OCI-LY7 (cell line): Measurements from ENCODE around the gene NACAD. TPM values are rescaled to one million over a fixed set of nuclear protein-coding genes. Genes with fewer than 3 reads are reported as not detected.

Experiments used
- BruUV-seq: library from RNA; stranded (reverse); fragments of 400-500 nt; replicated peaks from 2 replicates; lab custom pipeline; 2021; lab: Mats Ljungman, UMichigan
- CTCF ChIA-PET: fragments of 300-600 bp; sonication (Branson Sonifier 250); formaldehyde crosslinking; loops from one replicate; lab custom pipeline; 2022; ENCODE audit warnings: antibody characterized with exemption; ENCODE audit not compliant: unreplicated experiment; lab: Charles Lee
- POLR2A ChIA-PET: fragments of 300-600 bp; sonication (Branson Sonifier 250); formaldehyde crosslinking; loops from one replicate; lab custom pipeline; 2022; ENCODE audit warnings: antibody characterized with exemption; lab: Charles Lee
- DNase-seq: peaks from one replicate; pipeline ENCODE4 v3.0.0-alpha.2; 2015; ENCODE audit warnings: low spot score
- H2AFZ ChIP-seq: fragments of 200-600 bp; sonication (generic), shearing (Covaris generic); 2 replicates; pipeline ENCODE4 v1.6.1; 2014; ENCODE audit warnings: mild to moderate bottlenecking, antibody characterized with exemption, low read length, moderate library complexity
- H3K27ac ChIP-seq: fragments of 200-600 bp; sonication (generic); 2 replicates; pipeline ENCODE4 v1.5.1; 2014; ENCODE audit warnings: mixed run types, low read depth, mild to moderate bottlenecking, moderate library complexity, low read length, inconsistent platforms; ENCODE audit not compliant: poor library complexity, severe bottlenecking
- H3K36me3 ChIP-seq: fragments of 200-600 bp; sonication (generic); 2 replicates; pipeline ENCODE4 v1.6.1; 2014; ENCODE audit warnings: mild to moderate bottlenecking, antibody characterized with exemption, low read length, moderate library complexity, mixed read lengths; ENCODE audit not compliant: insufficient read depth
- H3K4me1 ChIP-seq: fragments of 200-600 bp; sonication (generic); 2 replicates; pipeline ENCODE4 v1.5.1; 2014; ENCODE audit warnings: mild to moderate bottlenecking, low read length; ENCODE audit not compliant: insufficient read depth, poor library complexity, severe bottlenecking
- H3K4me2 ChIP-seq: fragments of 200-600 bp; sonication (generic); 2 replicates; pipeline ENCODE4 v1.6.1; 2014; ENCODE audit warnings: mild to moderate bottlenecking, low read length
- H3K4me3 ChIP-seq: fragments of 200-600 bp; sonication (generic); 2 replicates; pipeline ENCODE4 v1.5.1; 2014; ENCODE audit warnings: mild to moderate bottlenecking, low read depth, low read length; ENCODE audit not compliant: poor library complexity, severe bottlenecking
- H3K79me2 ChIP-seq: fragments of 200-600 bp; sonication (generic); 2 replicates; pipeline ENCODE4 v1.6.1; 2016; ENCODE audit warnings: low read depth, mild to moderate bottlenecking, low read length, moderate library complexity, mixed read lengths; ENCODE audit not compliant: insufficient read depth
- H3K9me2 ChIP-seq: fragments of 200-600 bp; sonication (generic); 2 replicates; pipeline ENCODE4 v1.6.1; 2016; ENCODE audit warnings: mild to moderate bottlenecking, low read length, mixed read lengths; ENCODE audit not compliant: insufficient read depth
- H3K9me3 ChIP-seq: fragments of 200-600 bp; sonication (generic); 2 replicates; pipeline ENCODE4 v1.6.1; 2014; ENCODE audit warnings: mild to moderate bottlenecking, mixed run types, low read length, mixed read lengths
- H4K20me1 ChIP-seq: fragments of 200-600 bp; sonication (generic); 2 replicates; pipeline ENCODE4 v1.6.1; 2014; ENCODE audit warnings: mild to moderate bottlenecking, antibody characterized with exemption, low read length, moderate library complexity, mixed read lengths; ENCODE audit not compliant: insufficient read depth
- EZH2phosphoT487 ChIP-seq: fragments of 200-600 bp; sonication (generic); IDR thresholded peaks from 2 replicates; pipeline ENCODE4 v1.6.1; 2018; ENCODE audit warnings: low read depth, borderline replicate concordance, mild to moderate bottlenecking, mixed run types, antibody characterized with exemption, low read length, moderate library complexity, mixed read lengths
- intact Hi-C: fragments of 100-400 bp; cut with micrococcal nuclease; formaldehyde crosslinking; loops from one replicate; pipeline ENCODE4 v1.10.0; 2022; ENCODE audit not compliant: unreplicated experiment
- total RNA-seq, 2 experiments: library from RNA; depleted of rRNA in 1 of 2; stranded (reverse); fragments of >200 nt in 1 of 2; shearing (Covaris generic) in 1 of 2; gene quantifications; 2 replicates each; pipeline ENCODE4 v1.2.3, GENCODE V29; 2014 to 2022
- TF ChIP-seq, protein P1 (sequence below): fragments of 200-600 bp; sonication (generic); conservative IDR thresholded peaks from 2 replicates; pipeline ENCODE4 v1.5.1; 2014; ENCODE audit warnings: mild to moderate bottlenecking, antibody characterized with exemption, low read length, moderate library complexity, mixed read lengths

NACAD gene
- total RNA-seq, 2 experiments from 2014 or later = not detected

DNA sequence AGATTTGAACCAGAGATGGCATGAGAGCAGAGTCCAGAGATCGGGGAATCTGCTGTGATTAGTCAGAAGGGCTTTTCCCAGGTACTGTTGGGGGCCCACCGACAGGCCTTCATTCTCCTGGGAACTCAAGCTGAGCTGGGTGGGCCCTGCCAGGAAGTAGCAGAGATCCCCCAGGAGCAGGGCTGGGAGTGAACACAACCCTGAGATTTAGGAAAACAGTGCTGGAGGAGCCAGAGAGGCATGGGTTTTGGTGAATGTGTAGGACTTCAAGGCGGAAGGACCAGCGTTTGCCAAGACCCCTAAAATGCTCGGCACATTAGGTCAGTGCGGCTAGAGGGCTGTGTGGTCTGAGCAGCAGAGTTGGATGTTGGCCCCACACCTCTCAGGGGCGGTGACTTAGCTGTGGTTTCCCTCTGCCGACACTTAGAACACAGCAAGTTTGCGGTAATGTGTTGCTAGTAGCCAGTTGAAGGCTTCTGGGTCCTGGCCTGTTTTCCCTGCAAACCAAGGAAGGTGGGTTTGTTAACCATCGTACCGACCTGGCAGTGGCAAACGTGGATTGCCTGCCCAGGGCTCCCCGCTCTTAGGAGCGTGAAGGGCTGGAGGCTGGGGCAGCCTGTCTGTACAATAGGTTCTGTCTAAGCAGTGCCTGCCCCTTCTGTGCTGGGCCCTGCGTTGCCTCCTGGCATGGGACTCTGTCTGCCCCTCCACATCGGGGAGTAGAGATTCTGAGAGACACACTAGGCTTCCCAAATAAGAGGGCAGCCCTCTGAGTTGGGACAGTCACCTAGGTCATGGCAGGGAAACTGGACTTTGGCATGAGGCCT, 14.0 kb downstream of the NACAD start:
- Histone ChIP-seq H3K79me2 (no peaks in the 10 kb centered on the region), H3K9me3 (no peaks in the 10 kb centered on the region), H3K4me1 (no peaks in the 10 kb centered on the region), H3K4me3 (no peak overlapping the region), H2AFZ (no peak overlapping the region), H4K20me1 (no peaks in the 10 kb centered on the region), H3K27ac (no peak overlapping the region), H3K9me2 (no peaks in the 10 kb centered on the region), H3K4me2 (no peak overlapping the region), H3K36me3 (peaks cover 82% of the 10 kb centered on the region)
- ChIA-PET CTCF (no interaction called here), POLR2A (no interaction called here)
- BruUV-seq = no TSS peak
- TF ChIP-seq, protein P1, sequence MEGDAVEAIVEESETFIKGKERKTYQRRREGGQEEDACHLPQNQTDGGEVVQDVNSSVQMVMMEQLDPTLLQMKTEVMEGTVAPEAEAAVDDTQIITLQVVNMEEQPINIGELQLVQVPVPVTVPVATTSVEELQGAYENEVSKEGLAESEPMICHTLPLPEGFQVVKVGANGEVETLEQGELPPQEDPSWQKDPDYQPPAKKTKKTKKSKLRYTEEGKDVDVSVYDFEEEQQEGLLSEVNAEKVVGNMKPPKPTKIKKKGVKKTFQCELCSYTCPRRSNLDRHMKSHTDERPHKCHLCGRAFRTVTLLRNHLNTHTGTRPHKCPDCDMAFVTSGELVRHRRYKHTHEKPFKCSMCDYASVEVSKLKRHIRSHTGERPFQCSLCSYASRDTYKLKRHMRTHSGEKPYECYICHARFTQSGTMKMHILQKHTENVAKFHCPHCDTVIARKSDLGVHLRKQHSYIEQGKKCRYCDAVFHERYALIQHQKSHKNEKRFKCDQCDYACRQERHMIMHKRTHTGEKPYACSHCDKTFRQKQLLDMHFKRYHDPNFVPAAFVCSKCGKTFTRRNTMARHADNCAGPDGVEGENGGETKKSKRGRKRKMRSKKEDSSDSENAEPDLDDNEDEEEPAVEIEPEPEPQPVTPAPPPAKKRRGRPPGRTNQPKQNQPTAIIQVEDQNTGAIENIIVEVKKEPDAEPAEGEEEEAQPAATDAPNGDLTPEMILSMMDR = no peak
- no peak for TF ChIP-seq EZH2phosphoT487
- intact Hi-C loops = loop anchor here (5.0 kb wide), 1 partner anchor 63 kb away; no protein-coding TSS in a partner anchor
- DNase-seq = no peak

DNA sequence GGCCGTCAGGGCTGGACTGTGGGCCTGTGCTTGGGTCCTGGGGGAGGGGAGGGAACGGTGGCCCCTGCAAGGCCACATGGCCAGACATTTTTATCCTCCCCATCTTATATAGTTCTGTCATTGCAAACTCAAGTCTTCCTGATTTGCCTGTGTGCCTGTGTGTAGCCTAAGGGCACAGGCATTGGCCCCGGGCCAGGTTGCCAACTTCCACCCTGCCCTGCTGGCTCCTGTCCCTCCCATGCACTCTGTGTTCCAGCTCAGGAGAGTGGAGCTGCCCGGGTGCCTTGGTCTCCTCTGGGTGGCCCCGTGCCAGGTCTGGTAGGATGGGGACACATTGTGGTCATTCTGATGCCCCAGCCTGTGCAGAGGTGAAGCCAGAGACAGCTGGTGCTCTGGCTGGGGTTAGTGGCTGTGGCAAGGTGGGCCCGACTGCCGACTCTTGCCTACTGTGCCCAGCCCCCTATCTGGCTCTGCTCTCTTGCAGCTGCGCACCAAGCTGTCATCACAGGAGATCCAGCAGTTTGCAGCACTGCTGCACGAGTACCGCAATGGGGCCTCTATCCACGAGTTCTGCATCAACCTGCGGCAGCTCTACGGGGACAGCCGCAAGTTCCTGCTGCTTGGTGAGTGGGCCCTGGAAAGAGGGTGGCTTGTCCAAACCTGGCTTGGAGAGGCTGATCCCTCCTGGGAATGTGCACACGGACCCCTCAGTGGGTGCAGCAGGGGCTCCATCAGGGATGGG, 14.8 kb downstream of the NACAD start:
- CTCF ChIA-PET = interaction anchor here (1.6 kb wide), 1 partner anchor 102 kb away, joined by 5 read pairs; no protein-coding TSS in a partner anchor
- peaks cover 90% of the 10 kb centered on the region for H3K36me3 ChIP-seq
- no TSS peak for BruUV-seq
- H2AFZ ChIP-seq = no peak overlapping the region
- no peaks in the 10 kb centered on the region for H3K9me2 ChIP-seq
- DNase-seq = no peak
- no peak overlapping the region for H3K27ac ChIP-seq
- H3K79me2 ChIP-seq = no peaks in the 10 kb centered on the region
- intact Hi-C loops = no loop called here
- H3K9me3 ChIP-seq = no peaks in the 10 kb centered on the region
- no peaks in the 10 kb centered on the region for H3K4me1 ChIP-seq
- no peaks in the 10 kb centered on the region for H4K20me1 ChIP-seq
- TF ChIP-seq, protein P1 = no peak
- TF ChIP-seq EZH2phosphoT487 = no peak
- POLR2A ChIA-PET = no interaction called here
- H3K4me2 ChIP-seq = no peak overlapping the region
- H3K4me3 ChIP-seq = no peak overlapping the region
